ELF-1 (cell line): ENCODE data around the gene LACC1.

Source experiments
- DNase-seq: peaks from one replicate; pipeline ENCODE4 v3.0.0-alpha.2; 2016; ENCODE audit warnings: low read depth, low spot score

The LACC1 gene

GRCh38 chr13:43883631-43884030 lies 3.9 kb downstream of the LACC1 start:
- DNase-seq: no peak

- no peak for DNase-seq
Measured at GRCh38 chr13:43884222-43884621, 4.5 kb downstream of the LACC1 start.

GRCh38 chr13:43894438-43894837 lies 14.7 kb downstream of the LACC1 start:
- no peak for DNase-seq

GRCh38 chr13:43895940-43896339 lies 16.2 kb downstream of the LACC1 start:
- no peak for DNase-seq

GRCh38 chr13:43905435-43906031 lies 25.8 kb downstream of the LACC1 start:
- DNase-seq: no peak

- DNase-seq: no peak
Measured at GRCh38 chr13:43908156-43909126, 28.7 kb downstream of the LACC1 start.

- no peak for DNase-seq
Measured at GRCh38 chr13:43910856-43911255, 31.2 kb downstream of the LACC1 start.

- DNase-seq: no peak
Measured at GRCh38 chr13:43911278-43911677, 31.6 kb downstream of the LACC1 start.

- no peak for DNase-seq
Measured at GRCh38 chr13:43911871-43912270, 32.2 kb downstream of the LACC1 start.

GRCh38 chr13:43915451-43915850 lies 35.7 kb downstream of the LACC1 start:
- DNase-seq: no peak

GRCh38 chr13:43916828-43917227 lies 37.1 kb downstream of the LACC1 start:
- DNase-seq: no peak

- no peak for DNase-seq
Measured at GRCh38 chr13:43918636-43919035, 38.9 kb downstream of the LACC1 start.

- DNase-seq: no peak
Measured at GRCh38 chr13:43920965-43921674, 41.4 kb downstream of the LACC1 start.

GRCh38 chr13:43924549-43925245 lies 45.0 kb downstream of the LACC1 start:
- no peak for DNase-seq

- no peak for DNase-seq
Measured at GRCh38 chr13:43929947-43930346, 50.2 kb downstream of the LACC1 start.

- no peak for DNase-seq
Measured at GRCh38 chr13:43933378-43933777, 53.7 kb downstream of the LACC1 start.

GRCh38 chr13:43934273-43934672 lies 54.6 kb downstream of the LACC1 start:
- DNase-seq: no peak

GRCh38 chr13:43935878-43936277 lies 56.2 kb downstream of the LACC1 start:
- no peak for DNase-seq

GRCh38 chr13:43936647-43937046 lies 56.9 kb downstream of the LACC1 start:
- DNase-seq: no peak

- DNase-seq: no peak
Measured at GRCh38 chr13:43937839-43938238, 58.1 kb downstream of the LACC1 start.

GRCh38 chr13:43938449-43938848 lies 58.7 kb downstream of the LACC1 start:
- DNase-seq: no peak

GRCh38 chr13:43939086-43939485 lies 59.4 kb downstream of the LACC1 start:
- no peak for DNase-seq
